HEK293 (cell line): Measurements from ENCODE around the gene GARIN5B.

Experiments used
- GLIS1 ChIP-seq: fragments of 450-650 bp; formaldehyde crosslinking; IDR thresholded peaks from 2 replicates; pipeline ENCODE4 v1.5.1; 2016; ENCODE audit warnings: missing biosample characterization, missing genetic modification characterization
- HOXD13 ChIP-seq: sonication (generic); formaldehyde crosslinking; IDR thresholded peaks from 2 replicates; pipeline ENCODE4 v1.8.0; 2022; ENCODE audit warnings: missing genetic modification reagents, borderline replicate concordance
- KLF16 ChIP-seq: fragments of 450-650 bp; formaldehyde crosslinking; IDR thresholded peaks from 2 replicates; pipeline ENCODE4 v1.5.1; 2017; ENCODE audit warnings: missing biosample characterization, missing genetic modification characterization
- RBAK ChIP-seq: fragments of 450-650 bp; formaldehyde crosslinking; IDR thresholded peaks from 2 replicates; pipeline ENCODE4 v1.5.1; 2016; ENCODE audit warnings: missing biosample characterization, missing genetic modification characterization
- SALL2 ChIP-seq: fragments of 450-650 bp; formaldehyde crosslinking; IDR thresholded peaks from 2 replicates; pipeline ENCODE4 v1.5.0; 2017; ENCODE audit warnings: missing biosample characterization, mild to moderate bottlenecking, missing genetic modification characterization, borderline replicate concordance
- WT1 ChIP-seq: fragments of 450-650 bp; formaldehyde crosslinking; IDR thresholded peaks from 2 replicates; pipeline ENCODE4 v1.5.1; 2016; ENCODE audit warnings: missing biosample characterization, missing genetic modification characterization
- ZFHX2 ChIP-seq: fragments of 450-650 bp; formaldehyde crosslinking; conservative IDR thresholded peaks from 2 replicates; pipeline ENCODE4 v1.5.1; 2016; ENCODE audit warnings: missing biosample characterization, missing genetic modification characterization
- ZNF2 ChIP-seq: fragments of 450-650 bp; formaldehyde crosslinking; IDR thresholded peaks from 2 replicates; pipeline ENCODE4 v1.5.1; 2016; ENCODE audit warnings: missing biosample characterization, missing genetic modification characterization
- ZNF214 ChIP-seq: fragments of 450-650 bp; formaldehyde crosslinking; IDR thresholded peaks from 2 replicates; pipeline ENCODE4 v1.5.1; 2017; ENCODE audit warnings: missing biosample characterization, mild to moderate bottlenecking, missing genetic modification characterization, borderline replicate concordance
- ZNF335 ChIP-seq: fragments of 450-650 bp; formaldehyde crosslinking; conservative IDR thresholded peaks from 2 replicates; pipeline ENCODE4 v1.5.1; 2016; ENCODE audit warnings: missing biosample characterization, missing genetic modification characterization
- ZNF416 ChIP-seq: fragments of 450-650 bp; formaldehyde crosslinking; IDR thresholded peaks from 2 replicates; pipeline ENCODE4 v1.5.1; 2016; ENCODE audit warnings: missing biosample characterization, missing genetic modification characterization
- ZNF660 ChIP-seq: fragments of 450-650 bp; IDR thresholded peaks from 2 replicates; pipeline ENCODE4 v1.5.1; 2018; ENCODE audit warnings: missing biosample characterization, mild to moderate bottlenecking, missing genetic modification characterization
- TF ChIP-seq, protein P1 (sequence below): fragments of 450-650 bp; formaldehyde crosslinking; IDR thresholded peaks from 2 replicates; pipeline ENCODE4 v1.5.1; 2016; ENCODE audit warnings: missing biosample characterization, missing genetic modification characterization
- TF ChIP-seq, protein P2 (sequence below): fragments of 450-650 bp; formaldehyde crosslinking; IDR thresholded peaks from 2 replicates; pipeline ENCODE4 v1.5.1; 2017; ENCODE audit warnings: missing biosample characterization, missing genetic modification characterization
- TF ChIP-seq, protein P3 (sequence below): fragments of 450-650 bp; formaldehyde crosslinking; IDR thresholded peaks from 2 replicates; pipeline ENCODE4 v1.5.1; 2016; ENCODE audit warnings: missing biosample characterization, missing genetic modification characterization, low read depth
- TF ChIP-seq, protein P4 (sequence below): fragments of 450-650 bp; formaldehyde crosslinking; IDR thresholded peaks from 2 replicates; pipeline ENCODE4 v1.5.1; 2016; ENCODE audit warnings: missing biosample characterization, missing genetic modification characterization
- TF ChIP-seq, protein P5 (sequence below): fragments of 450-650 bp; formaldehyde crosslinking; IDR thresholded peaks from 2 replicates; pipeline ENCODE4 v1.5.1; 2016; ENCODE audit warnings: missing biosample characterization, missing genetic modification characterization
- TF ChIP-seq, protein P6 (sequence below): fragments of 450-650 bp; formaldehyde crosslinking; IDR thresholded peaks from 2 replicates; pipeline ENCODE4 v1.5.1; 2016; ENCODE audit warnings: missing biosample characterization, missing genetic modification characterization

The GARIN5B gene

DNA sequence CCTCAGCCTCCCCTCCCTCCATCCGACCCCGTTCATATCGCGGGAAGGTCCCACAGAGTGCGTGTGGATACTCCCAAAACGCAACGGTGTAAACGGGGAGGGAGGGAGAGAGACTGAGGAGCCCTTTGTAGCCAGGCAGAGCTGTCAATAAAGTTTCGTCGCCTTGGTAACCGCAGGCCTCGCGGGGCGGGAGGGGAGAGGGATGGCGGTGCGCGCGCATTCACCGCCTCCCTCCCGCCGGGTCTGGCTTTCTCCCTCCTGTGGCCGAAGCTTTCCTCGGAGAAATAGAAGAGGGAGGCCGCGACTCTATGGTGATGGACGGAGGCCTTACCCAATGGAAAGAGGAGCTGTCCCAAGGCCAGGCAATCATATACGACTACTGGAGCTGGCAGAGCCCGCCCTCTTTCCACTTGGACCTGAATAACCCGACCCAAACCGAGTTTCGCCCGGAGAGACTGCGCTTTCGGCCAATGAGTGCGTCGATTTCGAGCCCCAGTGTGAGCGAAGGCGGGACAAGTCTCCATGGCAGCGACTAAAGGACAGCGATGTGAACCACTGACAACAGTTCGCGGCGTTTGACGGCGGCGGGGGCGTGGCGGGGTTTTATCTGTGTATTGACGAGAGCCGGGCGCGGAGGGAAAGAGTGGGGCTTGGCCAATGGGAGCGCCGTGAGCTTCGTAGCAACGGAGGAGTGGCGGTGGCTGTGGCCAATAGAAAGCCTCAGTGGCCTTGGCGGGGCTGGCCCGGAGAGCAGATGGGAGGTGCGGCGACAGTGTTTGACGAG is 23.8 kb downstream of the GARIN5B start, which contains the start of gene KMT5C (continued):
- no peak for TF ChIP-seq ZNF2 (tag by site-specific recombination)
- peak; percentile 97 for TF ChIP-seq ZFHX2
- no peak for TF ChIP-seq WT1 (tag by site-specific recombination)
- peak; percentile 51 for TF ChIP-seq GLIS1 (tag by site-specific recombination)
- TF ChIP-seq SALL2: no peak
- TF ChIP-seq, protein P1, sequence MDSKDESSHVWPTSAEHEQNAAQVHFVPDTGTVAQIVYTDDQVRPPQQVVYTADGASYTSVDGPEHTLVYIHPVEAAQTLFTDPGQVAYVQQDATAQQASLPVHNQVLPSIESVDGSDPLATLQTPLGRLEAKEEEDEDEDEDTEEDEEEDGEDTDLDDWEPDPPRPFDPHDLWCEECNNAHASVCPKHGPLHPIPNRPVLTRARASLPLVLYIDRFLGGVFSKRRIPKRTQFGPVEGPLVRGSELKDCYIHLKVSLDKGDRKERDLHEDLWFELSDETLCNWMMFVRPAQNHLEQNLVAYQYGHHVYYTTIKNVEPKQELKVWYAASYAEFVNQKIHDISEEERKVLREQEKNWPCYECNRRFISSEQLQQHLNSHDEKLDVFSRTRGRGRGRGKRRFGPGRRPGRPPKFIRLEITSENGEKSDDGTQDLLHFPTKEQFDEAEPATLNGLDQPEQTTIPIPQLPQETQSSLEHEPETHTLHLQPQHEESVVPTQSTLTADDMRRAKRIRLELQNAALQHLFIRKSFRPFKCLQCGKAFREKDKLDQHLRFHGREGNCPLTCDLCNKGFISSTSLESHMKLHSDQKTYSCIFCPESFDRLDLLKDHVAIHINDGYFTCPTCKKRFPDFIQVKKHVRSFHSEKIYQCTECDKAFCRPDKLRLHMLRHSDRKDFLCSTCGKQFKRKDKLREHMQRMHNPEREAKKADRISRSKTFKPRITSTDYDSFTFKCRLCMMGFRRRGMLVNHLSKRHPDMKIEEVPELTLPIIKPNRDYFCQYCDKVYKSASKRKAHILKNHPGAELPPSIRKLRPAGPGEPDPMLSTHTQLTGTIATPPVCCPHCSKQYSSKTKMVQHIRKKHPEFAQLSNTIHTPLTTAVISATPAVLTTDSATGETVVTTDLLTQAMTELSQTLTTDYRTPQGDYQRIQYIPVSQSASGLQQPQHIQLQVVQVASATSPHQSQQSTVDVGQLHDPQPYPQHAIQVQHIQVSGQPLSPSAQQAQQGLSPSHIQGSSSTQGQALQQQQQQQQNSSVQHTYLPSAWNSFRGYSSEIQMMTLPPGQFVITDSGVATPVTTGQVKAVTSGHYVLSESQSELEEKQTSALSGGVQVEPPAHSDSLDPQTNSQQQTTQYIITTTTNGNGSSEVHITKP (tag by site-specific recombination): peak; percentile 71; the same call in 1 of the 2 replicates
- TF ChIP-seq ZNF214 (tag by site-specific recombination): no peak
- TF ChIP-seq, protein P2, sequence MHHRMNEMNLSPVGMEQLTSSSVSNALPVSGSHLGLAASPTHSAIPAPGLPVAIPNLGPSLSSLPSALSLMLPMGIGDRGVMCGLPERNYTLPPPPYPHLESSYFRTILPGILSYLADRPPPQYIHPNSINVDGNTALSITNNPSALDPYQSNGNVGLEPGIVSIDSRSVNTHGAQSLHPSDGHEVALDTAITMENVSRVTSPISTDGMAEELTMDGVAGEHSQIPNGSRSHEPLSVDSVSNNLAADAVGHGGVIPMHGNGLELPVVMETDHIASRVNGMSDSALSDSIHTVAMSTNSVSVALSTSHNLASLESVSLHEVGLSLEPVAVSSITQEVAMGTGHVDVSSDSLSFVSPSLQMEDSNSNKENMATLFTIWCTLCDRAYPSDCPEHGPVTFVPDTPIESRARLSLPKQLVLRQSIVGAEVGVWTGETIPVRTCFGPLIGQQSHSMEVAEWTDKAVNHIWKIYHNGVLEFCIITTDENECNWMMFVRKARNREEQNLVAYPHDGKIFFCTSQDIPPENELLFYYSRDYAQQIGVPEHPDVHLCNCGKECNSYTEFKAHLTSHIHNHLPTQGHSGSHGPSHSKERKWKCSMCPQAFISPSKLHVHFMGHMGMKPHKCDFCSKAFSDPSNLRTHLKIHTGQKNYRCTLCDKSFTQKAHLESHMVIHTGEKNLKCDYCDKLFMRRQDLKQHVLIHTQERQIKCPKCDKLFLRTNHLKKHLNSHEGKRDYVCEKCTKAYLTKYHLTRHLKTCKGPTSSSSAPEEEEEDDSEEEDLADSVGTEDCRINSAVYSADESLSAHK (tag by site-specific recombination): no peak
- no peak for TF ChIP-seq HOXD13 (CRISPR knock-in tag)
- TF ChIP-seq, protein P3, sequence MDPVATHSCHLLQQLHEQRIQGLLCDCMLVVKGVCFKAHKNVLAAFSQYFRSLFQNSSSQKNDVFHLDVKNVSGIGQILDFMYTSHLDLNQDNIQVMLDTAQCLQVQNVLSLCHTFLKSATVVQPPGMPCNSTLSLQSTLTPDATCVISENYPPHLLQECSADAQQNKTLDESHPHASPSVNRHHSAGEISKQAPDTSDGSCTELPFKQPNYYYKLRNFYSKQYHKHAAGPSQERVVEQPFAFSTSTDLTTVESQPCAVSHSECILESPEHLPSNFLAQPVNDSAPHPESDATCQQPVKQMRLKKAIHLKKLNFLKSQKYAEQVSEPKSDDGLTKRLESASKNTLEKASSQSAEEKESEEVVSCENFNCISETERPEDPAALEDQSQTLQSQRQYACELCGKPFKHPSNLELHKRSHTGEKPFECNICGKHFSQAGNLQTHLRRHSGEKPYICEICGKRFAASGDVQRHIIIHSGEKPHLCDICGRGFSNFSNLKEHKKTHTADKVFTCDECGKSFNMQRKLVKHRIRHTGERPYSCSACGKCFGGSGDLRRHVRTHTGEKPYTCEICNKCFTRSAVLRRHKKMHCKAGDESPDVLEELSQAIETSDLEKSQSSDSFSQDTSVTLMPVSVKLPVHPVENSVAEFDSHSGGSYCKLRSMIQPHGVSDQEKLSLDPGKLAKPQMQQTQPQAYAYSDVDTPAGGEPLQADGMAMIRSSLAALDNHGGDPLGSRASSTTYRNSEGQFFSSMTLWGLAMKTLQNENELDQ (tag by site-specific recombination): no peak
- TF ChIP-seq, protein P4, sequence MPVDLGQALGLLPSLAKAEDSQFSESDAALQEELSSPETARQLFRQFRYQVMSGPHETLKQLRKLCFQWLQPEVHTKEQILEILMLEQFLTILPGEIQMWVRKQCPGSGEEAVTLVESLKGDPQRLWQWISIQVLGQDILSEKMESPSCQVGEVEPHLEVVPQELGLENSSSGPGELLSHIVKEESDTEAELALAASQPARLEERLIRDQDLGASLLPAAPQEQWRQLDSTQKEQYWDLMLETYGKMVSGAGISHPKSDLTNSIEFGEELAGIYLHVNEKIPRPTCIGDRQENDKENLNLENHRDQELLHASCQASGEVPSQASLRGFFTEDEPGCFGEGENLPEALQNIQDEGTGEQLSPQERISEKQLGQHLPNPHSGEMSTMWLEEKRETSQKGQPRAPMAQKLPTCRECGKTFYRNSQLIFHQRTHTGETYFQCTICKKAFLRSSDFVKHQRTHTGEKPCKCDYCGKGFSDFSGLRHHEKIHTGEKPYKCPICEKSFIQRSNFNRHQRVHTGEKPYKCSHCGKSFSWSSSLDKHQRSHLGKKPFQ: no peak
- TF ChIP-seq KLF16: peak; percentile 86
- no peak for TF ChIP-seq ZNF660
- no peak for TF ChIP-seq RBAK (tag by site-specific recombination)
- no peak for TF ChIP-seq ZNF416 (tag by site-specific recombination)
- TF ChIP-seq, protein P5, sequence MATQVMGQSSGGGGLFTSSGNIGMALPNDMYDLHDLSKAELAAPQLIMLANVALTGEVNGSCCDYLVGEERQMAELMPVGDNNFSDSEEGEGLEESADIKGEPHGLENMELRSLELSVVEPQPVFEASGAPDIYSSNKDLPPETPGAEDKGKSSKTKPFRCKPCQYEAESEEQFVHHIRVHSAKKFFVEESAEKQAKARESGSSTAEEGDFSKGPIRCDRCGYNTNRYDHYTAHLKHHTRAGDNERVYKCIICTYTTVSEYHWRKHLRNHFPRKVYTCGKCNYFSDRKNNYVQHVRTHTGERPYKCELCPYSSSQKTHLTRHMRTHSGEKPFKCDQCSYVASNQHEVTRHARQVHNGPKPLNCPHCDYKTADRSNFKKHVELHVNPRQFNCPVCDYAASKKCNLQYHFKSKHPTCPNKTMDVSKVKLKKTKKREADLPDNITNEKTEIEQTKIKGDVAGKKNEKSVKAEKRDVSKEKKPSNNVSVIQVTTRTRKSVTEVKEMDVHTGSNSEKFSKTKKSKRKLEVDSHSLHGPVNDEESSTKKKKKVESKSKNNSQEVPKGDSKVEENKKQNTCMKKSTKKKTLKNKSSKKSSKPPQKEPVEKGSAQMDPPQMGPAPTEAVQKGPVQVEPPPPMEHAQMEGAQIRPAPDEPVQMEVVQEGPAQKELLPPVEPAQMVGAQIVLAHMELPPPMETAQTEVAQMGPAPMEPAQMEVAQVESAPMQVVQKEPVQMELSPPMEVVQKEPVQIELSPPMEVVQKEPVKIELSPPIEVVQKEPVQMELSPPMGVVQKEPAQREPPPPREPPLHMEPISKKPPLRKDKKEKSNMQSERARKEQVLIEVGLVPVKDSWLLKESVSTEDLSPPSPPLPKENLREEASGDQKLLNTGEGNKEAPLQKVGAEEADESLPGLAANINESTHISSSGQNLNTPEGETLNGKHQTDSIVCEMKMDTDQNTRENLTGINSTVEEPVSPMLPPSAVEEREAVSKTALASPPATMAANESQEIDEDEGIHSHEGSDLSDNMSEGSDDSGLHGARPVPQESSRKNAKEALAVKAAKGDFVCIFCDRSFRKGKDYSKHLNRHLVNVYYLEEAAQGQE (tag by site-specific recombination): no peak
- TF ChIP-seq ZNF335 (tag by site-specific recombination): peak; percentile 45
- TF ChIP-seq, protein P6, sequence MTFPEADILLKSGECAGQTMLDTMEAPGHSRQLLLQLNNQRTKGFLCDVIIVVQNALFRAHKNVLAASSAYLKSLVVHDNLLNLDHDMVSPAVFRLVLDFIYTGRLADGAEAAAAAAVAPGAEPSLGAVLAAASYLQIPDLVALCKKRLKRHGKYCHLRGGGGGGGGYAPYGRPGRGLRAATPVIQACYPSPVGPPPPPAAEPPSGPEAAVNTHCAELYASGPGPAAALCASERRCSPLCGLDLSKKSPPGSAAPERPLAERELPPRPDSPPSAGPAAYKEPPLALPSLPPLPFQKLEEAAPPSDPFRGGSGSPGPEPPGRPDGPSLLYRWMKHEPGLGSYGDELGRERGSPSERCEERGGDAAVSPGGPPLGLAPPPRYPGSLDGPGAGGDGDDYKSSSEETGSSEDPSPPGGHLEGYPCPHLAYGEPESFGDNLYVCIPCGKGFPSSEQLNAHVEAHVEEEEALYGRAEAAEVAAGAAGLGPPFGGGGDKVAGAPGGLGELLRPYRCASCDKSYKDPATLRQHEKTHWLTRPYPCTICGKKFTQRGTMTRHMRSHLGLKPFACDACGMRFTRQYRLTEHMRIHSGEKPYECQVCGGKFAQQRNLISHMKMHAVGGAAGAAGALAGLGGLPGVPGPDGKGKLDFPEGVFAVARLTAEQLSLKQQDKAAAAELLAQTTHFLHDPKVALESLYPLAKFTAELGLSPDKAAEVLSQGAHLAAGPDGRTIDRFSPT (tag by site-specific recombination): no peak
